ENCODE measurements around the gene PDGFD. TPM values are rescaled to one million over a fixed set of nuclear protein-coding genes. Genes with fewer than 3 reads are reported as not detected.

Gene PDGFD
- total and polyA plus RNA-seq, 8 donors, result 9.9 to 52.1 (median 20.2) TPM

DNA sequence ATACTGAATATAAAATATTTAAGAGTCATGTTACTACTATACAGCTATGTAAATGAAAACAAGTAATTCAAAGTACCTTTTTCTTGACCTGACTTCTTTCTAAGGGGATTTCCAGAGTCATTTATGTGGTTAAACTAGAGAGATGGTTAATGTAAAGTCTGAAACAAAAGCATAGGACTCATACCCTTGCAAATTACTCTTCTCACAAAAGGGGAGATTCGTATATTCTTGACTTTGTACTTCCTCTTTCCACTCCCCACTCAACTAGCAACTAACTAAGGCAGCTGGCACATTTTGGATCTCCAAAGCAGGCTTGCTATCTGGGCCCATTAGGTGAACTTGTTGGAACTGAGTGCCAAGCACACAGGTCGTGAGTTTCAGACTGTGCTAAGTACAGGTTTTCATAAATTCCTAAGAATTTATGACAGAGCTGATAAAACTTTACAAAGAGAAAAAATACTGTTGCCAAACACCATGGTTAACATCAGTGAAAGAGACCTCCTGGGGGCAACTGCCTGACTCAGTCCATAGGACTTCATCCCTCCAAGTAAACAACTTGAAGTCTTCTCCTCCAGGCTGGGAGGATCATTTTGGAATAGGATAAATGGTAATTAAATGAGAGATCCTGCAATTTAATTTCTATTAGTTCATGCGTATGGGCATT lies 204.5 kb downstream of the PDGFD start:
- intact Hi-C loops (cut with DNase I), result no loop called here
- Histone ChIP-seq H3K27me3 (no peaks in the 10 kb centered on the region), H3K4me1 (no peaks in the 10 kb centered on the region), H3K4me3 (no peak overlapping the region), H3K9me3 (no peaks in the 10 kb centered on the region), H3K36me3 (no peaks in the 10 kb centered on the region), H3K27ac (no peak overlapping the region)
- WGBS, 2 donors, result 81 to 82% methylated on average over 3 of the region's 3 CpGs
- ATAC-seq (no peak), FAIRE-seq (no peak), DNase-seq (no peak)
- TF ChIP-seq, protein P1, sequence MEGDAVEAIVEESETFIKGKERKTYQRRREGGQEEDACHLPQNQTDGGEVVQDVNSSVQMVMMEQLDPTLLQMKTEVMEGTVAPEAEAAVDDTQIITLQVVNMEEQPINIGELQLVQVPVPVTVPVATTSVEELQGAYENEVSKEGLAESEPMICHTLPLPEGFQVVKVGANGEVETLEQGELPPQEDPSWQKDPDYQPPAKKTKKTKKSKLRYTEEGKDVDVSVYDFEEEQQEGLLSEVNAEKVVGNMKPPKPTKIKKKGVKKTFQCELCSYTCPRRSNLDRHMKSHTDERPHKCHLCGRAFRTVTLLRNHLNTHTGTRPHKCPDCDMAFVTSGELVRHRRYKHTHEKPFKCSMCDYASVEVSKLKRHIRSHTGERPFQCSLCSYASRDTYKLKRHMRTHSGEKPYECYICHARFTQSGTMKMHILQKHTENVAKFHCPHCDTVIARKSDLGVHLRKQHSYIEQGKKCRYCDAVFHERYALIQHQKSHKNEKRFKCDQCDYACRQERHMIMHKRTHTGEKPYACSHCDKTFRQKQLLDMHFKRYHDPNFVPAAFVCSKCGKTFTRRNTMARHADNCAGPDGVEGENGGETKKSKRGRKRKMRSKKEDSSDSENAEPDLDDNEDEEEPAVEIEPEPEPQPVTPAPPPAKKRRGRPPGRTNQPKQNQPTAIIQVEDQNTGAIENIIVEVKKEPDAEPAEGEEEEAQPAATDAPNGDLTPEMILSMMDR (IDR thresholded peaks at IDR 0.05), result no peak

DNA sequence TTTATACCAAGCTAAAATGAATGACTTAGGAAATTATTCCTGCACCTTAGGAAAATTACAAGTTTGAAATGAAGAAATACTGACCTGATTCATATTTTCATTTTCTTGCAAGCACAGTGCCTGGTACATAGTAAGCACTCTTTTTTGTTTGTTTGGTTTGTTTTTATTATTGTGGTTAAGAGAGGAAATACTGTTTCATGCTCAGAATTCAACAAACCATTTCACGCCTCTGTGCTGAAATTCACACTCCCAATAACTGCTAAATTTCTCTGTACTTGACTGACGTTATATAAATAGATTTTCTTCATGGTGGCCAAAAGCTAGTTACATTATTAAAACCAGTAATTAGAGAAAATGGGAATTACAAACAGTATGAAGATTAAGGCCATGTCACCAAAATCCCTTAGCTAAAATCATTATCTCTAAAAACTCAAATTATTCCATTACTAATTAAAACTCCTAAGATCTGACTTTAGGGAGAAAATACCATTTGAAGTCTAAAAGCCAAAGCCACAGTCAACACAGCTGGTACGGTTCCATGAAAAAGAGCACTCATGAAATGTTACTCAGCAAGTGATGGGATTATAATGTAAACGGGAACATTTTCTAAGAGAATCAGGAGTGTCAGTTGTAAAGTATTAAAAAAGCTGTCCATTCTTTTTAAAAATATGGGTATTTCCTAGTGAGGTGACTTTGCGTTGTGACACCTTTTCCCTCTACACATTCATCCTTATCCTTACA lies 205.3 kb downstream of the PDGFD start:
- 88 to 92% methylated on average over 5 of the region's 5 CpGs for WGBS, 2 donors
- Histone ChIP-seq H3K9me3 (no peaks in the 10 kb centered on the region), H3K27ac (no peak overlapping the region), H3K4me3 (no peak overlapping the region), H3K27me3 (no peaks in the 10 kb centered on the region), H3K4me1 (no peaks in the 10 kb centered on the region), H3K36me3 (no peaks in the 10 kb centered on the region)
- ATAC-seq (no peak), DNase-seq (no peak), FAIRE-seq (no peak)
- TF ChIP-seq, protein P1 (IDR thresholded peaks at IDR 0.05), result no peak
- intact Hi-C loops (cut with DNase I), result no loop called here

DNA sequence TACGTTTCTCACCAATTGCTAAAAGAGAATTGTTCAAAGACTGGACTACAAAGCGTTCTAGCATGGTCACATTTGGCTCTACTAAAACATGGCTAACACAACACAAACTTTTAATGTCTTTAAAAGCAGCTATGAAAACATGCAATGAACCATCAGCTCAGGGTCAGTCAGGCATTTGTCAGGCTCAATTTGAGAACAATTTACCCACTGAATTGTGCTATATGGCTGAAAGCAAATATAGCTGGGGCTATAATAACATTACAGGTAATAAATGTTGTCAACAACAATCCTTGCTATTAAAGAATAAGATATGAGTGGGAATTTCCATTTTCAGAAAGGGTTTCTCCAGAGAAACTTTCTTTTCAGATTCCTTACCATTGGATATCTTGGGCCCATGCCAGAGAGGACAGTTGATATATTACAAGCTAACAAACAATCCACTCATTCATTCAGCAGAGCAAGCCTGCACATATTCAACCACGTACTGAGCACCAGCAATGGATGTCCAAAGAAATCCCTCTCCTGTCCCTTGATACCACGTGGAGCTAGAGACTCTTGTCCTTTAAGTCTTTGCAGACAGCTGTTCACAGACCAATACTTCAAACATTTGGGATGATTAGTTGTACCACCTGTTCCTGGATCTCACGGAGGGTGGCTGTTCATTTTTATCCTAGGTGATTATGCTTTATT lies 210.0 kb downstream of the PDGFD start:
- H3K4me3 ChIP-seq, result no peak overlapping the region
- no peaks in the 10 kb centered on the region for H3K4me1 ChIP-seq
- H3K9me3 ChIP-seq, result no peaks in the 10 kb centered on the region
- no peak for DNase-seq
- WGBS, 2 donors, result 57 to 59% methylated on average over 5 of the region's 5 CpGs
- no peaks in the 10 kb centered on the region for H3K36me3 ChIP-seq
- TF ChIP-seq, protein P1 (IDR thresholded peaks at IDR 0.05), result no peak
- FAIRE-seq, result no peak
- H3K27ac ChIP-seq, result no peak overlapping the region
- intact Hi-C loops (cut with DNase I), result no loop called here
- ATAC-seq, result no peak
- no peaks in the 10 kb centered on the region for H3K27me3 ChIP-seq

DNA sequence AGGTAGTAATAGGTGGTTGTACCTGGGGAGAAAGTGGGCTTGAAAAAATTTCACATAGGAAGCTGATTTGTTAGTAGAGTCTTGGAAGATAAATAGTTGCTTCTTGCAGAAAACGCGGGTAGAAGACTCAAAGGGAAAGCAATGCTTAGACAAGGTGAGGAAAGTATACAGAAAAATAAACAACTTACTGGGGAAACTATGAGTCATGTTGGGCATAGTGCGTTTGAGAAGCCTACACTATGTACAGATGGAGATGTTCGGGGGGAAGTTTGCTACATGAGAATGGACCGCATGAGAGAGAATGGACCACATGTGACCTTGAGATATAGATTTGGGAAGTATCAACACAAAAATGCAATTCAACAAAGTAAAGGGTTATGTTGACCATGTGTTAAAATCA lies 214.2 kb downstream of the PDGFD start:
- WGBS, 2 donors, result 88 to 94% methylated on average over 5 of the region's 5 CpGs
- DNase-seq (no peak), ATAC-seq (no peak), FAIRE-seq (no peak)
- no peaks in the 10 kb centered on the region for H3K36me3 ChIP-seq
- intact Hi-C loops (cut with DNase I), result no loop called here
- H3K27me3 ChIP-seq, result no peaks in the 10 kb centered on the region
- no peak overlapping the region for H3K27ac ChIP-seq
- H3K9me3 ChIP-seq, result no peaks in the 10 kb centered on the region
- no peak overlapping the region for H3K4me3 ChIP-seq
- no peaks in the 10 kb centered on the region for H3K4me1 ChIP-seq
- TF ChIP-seq, protein P1 (IDR thresholded peaks at IDR 0.05), result no peak
